ENCODE results near the gene CDH26. TPM values are rescaled to one million over a fixed set of nuclear protein-coding genes. Genes with fewer than 3 reads are reported as not detected.

CDH26 gene
- total and polyA plus RNA-seq, 10 of the 15 experiments (the other 5 are each of a cell fraction or from before 2014, with no cell fraction given), result 0.03 to 0.19 (median 0.08) TPM; not detected in 4

DNA sequence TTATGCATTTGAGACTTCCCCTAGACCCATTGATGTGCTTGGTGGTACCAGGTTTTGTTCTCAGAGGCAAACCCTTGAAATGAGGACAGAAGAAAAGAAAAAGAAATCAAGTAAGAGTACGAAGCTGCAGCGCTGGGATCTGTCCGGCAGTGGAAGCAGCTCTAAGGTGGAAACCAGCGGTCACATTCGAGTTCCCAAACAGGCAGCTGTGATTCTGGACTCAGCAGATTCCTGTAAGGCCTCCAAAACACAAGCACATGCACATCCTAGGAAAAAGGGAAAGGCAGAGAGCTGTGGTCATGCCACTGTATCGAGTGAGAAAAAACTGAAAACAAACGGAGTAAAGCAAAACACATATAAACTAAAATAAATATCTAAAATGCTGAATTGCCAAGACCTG, 13.5 kb upstream of the CDH26 start:
- TF ChIP-seq ZNF207 (IDR thresholded peaks at IDR 0.05; ENCODE audit: borderline replicate concordance) (no peak), SIX5 (IDR thresholded peaks at IDR 0.05; ENCODE audit: low read depth, low read length, severe bottlenecking) (no peak), TCF3 (IDR thresholded peaks at IDR 0.05; ENCODE audit: borderline replicate concordance, insufficient read depth, low read depth, low read length) (no peak), NRF1 (conservative IDR thresholded peaks at IDR 0.05; ENCODE audit: low read depth, low read length) (no peak), YBX1 (IDR thresholded peaks at IDR 0.05) (no peak), BACH1 (IDR thresholded peaks at IDR 0.05; ENCODE audit: borderline replicate concordance) (no peak), PAX8 (IDR thresholded peaks at IDR 0.05) (no peak), RAD21 (IDR thresholded peaks at IDR 0.05; ENCODE audit: insufficient read depth, low read depth, low read length) (no peak)
- TF ChIP-seq, protein P1, sequence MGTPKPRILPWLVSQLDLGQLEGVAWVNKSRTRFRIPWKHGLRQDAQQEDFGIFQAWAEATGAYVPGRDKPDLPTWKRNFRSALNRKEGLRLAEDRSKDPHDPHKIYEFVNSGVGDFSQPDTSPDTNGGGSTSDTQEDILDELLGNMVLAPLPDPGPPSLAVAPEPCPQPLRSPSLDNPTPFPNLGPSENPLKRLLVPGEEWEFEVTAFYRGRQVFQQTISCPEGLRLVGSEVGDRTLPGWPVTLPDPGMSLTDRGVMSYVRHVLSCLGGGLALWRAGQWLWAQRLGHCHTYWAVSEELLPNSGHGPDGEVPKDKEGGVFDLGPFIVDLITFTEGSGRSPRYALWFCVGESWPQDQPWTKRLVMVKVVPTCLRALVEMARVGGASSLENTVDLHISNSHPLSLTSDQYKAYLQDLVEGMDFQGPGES (IDR thresholded peaks at IDR 0.05), result no peak
- TF ChIP-seq, protein P2, sequence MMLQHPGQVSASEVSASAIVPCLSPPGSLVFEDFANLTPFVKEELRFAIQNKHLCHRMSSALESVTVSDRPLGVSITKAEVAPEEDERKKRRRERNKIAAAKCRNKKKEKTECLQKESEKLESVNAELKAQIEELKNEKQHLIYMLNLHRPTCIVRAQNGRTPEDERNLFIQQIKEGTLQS (IDR thresholded peaks at IDR 0.05; ENCODE audit: borderline replicate concordance, extremely low read depth, low read depth, low read length), result no peak
- TF ChIP-seq, protein P3, sequence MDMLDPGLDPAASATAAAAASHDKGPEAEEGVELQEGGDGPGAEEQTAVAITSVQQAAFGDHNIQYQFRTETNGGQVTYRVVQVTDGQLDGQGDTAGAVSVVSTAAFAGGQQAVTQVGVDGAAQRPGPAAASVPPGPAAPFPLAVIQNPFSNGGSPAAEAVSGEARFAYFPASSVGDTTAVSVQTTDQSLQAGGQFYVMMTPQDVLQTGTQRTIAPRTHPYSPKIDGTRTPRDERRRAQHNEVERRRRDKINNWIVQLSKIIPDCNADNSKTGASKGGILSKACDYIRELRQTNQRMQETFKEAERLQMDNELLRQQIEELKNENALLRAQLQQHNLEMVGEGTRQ (IDR thresholded peaks at IDR 0.05; ENCODE audit: borderline replicate concordance, low read depth, low read length), result no peak
- TF ChIP-seq, protein P4, sequence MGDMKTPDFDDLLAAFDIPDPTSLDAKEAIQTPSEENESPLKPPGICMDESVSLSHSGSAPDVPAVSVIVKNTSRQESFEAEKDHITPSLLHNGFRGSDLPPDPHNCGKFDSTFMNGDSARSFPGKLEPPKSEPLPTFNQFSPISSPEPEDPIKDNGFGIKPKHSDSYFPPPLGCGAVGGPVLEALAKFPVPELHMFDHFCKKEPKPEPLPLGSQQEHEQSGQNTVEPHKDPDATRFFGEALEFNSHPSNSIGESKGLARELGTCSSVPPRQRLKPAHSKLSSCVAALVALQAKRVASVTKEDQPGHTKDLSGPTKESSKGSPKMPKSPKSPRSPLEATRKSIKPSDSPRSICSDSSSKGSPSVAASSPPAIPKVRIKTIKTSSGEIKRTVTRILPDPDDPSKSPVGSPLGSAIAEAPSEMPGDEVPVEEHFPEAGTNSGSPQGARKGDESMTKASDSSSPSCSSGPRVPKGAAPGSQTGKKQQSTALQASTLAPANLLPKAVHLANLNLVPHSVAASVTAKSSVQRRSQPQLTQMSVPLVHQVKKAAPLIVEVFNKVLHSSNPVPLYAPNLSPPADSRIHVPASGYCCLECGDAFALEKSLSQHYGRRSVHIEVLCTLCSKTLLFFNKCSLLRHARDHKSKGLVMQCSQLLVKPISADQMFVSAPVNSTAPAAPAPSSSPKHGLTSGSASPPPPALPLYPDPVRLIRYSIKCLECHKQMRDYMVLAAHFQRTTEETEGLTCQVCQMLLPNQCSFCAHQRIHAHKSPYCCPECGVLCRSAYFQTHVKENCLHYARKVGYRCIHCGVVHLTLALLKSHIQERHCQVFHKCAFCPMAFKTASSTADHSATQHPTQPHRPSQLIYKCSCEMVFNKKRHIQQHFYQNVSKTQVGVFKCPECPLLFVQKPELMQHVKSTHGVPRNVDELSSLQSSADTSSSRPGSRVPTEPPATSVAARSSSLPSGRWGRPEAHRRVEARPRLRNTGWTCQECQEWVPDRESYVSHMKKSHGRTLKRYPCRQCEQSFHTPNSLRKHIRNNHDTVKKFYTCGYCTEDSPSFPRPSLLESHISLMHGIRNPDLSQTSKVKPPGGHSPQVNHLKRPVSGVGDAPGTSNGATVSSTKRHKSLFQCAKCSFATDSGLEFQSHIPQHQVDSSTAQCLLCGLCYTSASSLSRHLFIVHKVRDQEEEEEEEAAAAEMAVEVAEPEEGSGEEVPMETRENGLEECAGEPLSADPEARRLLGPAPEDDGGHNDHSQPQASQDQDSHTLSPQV (IDR thresholded peaks at IDR 0.05), result no peak
- TF ChIP-seq, protein P5, sequence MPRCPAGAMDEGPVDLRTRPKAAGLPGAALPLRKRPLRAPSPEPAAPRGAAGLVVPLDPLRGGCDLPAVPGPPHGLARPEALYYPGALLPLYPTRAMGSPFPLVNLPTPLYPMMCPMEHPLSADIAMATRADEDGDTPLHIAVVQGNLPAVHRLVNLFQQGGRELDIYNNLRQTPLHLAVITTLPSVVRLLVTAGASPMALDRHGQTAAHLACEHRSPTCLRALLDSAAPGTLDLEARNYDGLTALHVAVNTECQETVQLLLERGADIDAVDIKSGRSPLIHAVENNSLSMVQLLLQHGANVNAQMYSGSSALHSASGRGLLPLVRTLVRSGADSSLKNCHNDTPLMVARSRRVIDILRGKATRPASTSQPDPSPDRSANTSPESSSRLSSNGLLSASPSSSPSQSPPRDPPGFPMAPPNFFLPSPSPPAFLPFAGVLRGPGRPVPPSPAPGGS (IDR thresholded peaks at IDR 0.05; ENCODE audit: borderline replicate concordance, insufficient read depth, low read depth, low read length, poor library complexity, severe bottlenecking), result no peak
- ChIA-PET POLR2A (interaction anchor here (1.5 kb wide), 1 partner anchor 10 kb away, joined by 3 read pairs; no protein-coding TSS in a partner anchor), RAD21 (ENCODE audit: unreplicated experiment) (no interaction called here), SMC1A (ENCODE audit: uncharacterized antibody, unreplicated experiment) (interaction anchor here (1.4 kb wide), 1 partner anchor 105 kb away, joined by 3 read pairs; no protein-coding TSS in a partner anchor), CTCF (interaction anchor here (12.8 kb wide), 1 partner anchor 7 kb away, joined by 173 read pairs; the partner anchor contains the start of genes FAM217B, PPP1R3D and SYCP2)
- ATAC-seq, result no peak
- no peak overlapping the region for H3K4me3 ChIP-seq
- FAIRE-seq, result no peak
- no peak for DNase-seq (ENCODE audit: low read depth, low spot score)
- no peak overlapping the region for H3K27ac ChIP-seq (ENCODE audit: control insufficient read depth, insufficient read depth)
- intact Hi-C loops (cut with micrococcal nuclease; ENCODE audit: unreplicated experiment) (loop anchor here (10.0 kb wide), 1 partner anchor 110 kb away; no protein-coding TSS in a partner anchor), in situ Hi-C loops (cut with MboI) (no loop called here)
- H3K27me3 ChIP-seq (replicated peaks in 1 of 2; ENCODE audit: control insufficient read depth in 2 of 2, insufficient read depth in 2 of 2, low read length in 1 of 2), result no peaks in the 10 kb centered on the region
- no peaks in the 10 kb centered on the region for H4K20me1 ChIP-seq (ENCODE audit: control insufficient read depth, insufficient read depth)
- WGBS (ENCODE audit: insufficient coverage, insufficient replicate concordance, low lambda C conversion rate, missing lambda C conversion rate), result 95% methylated on average over 7 of the region's 7 CpGs
- no peak overlapping the region for H2AFZ ChIP-seq (ENCODE audit: control insufficient read depth, low read depth, low read length)
- H3K36me3 ChIP-seq (ENCODE audit: control insufficient read depth in 2 of 2, insufficient read depth in 2 of 2, low read length in 1 of 2), result peaks cover 0 to 1% of the 10 kb centered on the region in 2 experiments; a peak in 1 of 4 replicates
- H3K4me1 ChIP-seq (ENCODE audit: control insufficient read depth, insufficient read depth, low read length), result peaks cover 6% of the 10 kb centered on the region
- H3K9ac ChIP-seq (ENCODE audit: control insufficient read depth, insufficient read depth, low read length), result no peak overlapping the region
- H3K9me3 ChIP-seq (replicated peaks; ENCODE audit: control insufficient read depth, insufficient read depth, low read length), result no peaks in the 10 kb centered on the region
- peaks cover 8% of the 10 kb centered on the region; the same call in 1 of the 2 replicates for H3K79me2 ChIP-seq (ENCODE audit: control insufficient read depth, insufficient read depth, low read length)
- no peak overlapping the region for H3K4me2 ChIP-seq (ENCODE audit: control insufficient read depth, insufficient read depth)
- BruUV-seq (replicated peaks), result no TSS peak
